ENCODE results near the gene NKAIN2. TPM values are rescaled to one million over a fixed set of nuclear protein-coding genes. Genes with fewer than 3 reads are reported as not detected.

NKAIN2 gene
- total and polyA plus RNA-seq, 9 of the 15 experiments (the other 6 are each of a cell fraction or from before 2014, with no cell fraction given): not detected

DNA sequence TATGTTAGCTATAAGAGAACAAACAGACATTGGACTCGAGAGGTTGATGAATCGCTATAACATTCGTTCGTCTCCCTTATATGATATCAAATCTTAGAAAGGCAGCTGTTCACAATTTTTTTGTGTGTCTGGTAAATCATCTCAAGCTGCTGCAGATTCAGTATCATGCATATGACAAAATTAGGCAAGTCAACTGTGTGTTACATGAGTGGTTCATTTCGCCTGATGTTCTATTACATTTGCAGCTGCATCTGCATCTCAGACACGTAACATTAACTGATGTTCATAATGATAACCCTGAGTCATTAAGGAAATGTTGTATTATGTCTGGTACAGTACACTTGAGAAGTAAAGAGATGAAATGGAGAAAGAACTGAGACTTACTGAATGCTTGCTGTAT, 92.1 kb downstream of the NKAIN2 start (continued):
- TF ChIP-seq, protein P1, sequence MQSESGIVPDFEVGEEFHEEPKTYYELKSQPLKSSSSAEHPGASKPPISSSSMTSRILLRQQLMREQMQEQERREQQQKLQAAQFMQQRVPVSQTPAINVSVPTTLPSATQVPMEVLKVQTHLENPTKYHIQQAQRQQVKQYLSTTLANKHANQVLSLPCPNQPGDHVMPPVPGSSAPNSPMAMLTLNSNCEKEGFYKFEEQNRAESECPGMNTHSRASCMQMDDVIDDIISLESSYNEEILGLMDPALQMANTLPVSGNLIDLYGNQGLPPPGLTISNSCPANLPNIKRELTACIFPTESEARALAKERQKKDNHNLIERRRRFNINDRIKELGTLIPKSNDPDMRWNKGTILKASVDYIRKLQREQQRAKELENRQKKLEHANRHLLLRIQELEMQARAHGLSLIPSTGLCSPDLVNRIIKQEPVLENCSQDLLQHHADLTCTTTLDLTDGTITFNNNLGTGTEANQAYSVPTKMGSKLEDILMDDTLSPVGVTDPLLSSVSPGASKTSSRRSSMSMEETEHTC (IDR thresholded peaks at IDR 0.05): no peak
- TF ChIP-seq, protein P2, sequence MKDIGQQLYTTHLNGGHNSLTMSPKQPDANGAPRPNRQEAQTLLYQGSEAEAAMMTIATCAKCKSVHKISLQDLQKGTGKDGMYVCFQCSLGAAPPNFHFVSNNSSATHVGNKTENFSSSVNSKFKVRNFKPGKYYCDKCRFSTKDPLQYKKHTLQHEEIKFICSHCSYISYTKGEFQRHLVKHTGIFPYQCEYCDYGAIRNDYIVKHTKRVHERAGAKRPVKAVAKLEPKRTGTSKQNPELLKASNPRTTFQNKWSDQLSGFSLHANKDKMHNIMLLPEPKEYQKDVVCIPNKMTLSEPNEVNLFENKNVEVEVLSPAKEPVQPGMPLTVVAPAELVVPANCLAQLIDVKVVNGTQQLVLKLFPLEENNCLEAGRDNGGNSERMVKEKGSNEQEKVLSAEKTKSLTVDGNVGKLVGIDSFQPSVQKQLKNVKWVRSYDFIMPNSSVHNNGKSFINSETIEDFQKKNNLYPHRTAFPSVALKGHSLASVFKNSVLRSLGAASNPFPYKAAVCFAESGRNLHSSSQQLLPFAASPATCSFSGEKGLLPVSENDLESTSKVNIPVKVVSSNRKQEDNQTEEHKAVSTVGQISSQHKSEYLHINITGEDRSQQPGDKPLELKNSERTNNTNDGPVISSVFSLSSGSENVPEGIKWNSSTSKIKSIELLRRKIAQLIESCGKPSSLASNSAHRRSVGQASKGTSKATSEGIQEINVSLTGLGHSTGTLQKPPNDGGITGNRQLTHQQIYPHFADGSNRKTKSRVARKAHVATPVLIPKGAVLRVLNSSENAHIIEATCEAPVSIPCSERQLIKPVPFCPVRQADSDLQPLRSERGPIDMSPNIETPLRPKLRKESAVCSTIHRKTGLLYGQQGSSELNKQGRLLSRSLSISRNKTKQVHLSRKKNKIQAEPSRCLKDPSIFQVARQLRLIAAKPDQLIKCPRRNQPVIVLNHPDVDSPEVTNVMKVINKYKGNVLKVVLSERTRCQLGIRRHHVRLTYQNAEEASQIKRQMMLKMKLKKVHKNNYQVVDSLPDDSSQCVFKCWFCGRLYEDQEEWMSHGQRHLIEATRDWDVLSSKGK (CRISPR knock-in tag; IDR thresholded peaks at IDR 0.05): no peak
- no peak for TF ChIP-seq MECOM (CRISPR knock-in tag; IDR thresholded peaks at IDR 0.05)
- no peak for TF ChIP-seq MCM3 (IDR thresholded peaks at IDR 0.05)
- no peak for TF ChIP-seq BCOR (IDR thresholded peaks at IDR 0.05)

DNA sequence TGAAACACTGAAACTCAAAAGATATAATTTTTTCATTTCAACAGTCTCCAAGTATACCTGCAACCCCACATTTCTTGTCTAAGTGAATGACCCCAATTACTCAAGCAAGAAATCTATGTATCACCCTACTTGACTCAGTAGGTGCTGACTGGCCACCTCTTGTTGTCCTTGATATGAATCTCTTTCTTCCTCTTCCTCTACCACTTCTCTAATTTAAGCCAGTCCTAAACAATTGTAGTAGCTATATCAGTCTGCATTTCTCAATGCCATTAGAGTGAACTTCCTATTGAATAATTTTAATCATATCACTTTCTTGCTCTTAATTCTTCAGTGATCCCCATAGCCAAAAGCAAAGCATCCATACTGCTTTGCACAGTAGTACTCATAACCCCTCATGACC, 93.2 kb downstream of the NKAIN2 start:
- FAIRE-seq (no peak), ATAC-seq (no peak), DNase-seq (ENCODE audit: extremely low read depth in 1 of 4, low spot score in 3 of 4) (no peak)
- no peak overlapping the region for H3K9ac ChIP-seq (ENCODE audit: insufficient read depth in 1 of 2, low read depth in 2 of 2, low read length in 2 of 2)
- no peaks in the 10 kb centered on the region for H3K27me3 ChIP-seq (ENCODE audit: control insufficient read depth in 2 of 2, insufficient read depth in 2 of 2, low read length in 2 of 2)
- no peak overlapping the region for H3K4me3 ChIP-seq
- no peaks in the 10 kb centered on the region for H3K9me1 ChIP-seq (ENCODE audit: control insufficient read depth, insufficient read depth, low read length)
- H3K4me2 ChIP-seq (ENCODE audit: insufficient read depth, low read length): no peak overlapping the region
- H3K27ac ChIP-seq (ENCODE audit: extremely low read depth, low read depth, low read length): no peak overlapping the region
- H3K36me3 ChIP-seq (ENCODE audit: control insufficient read depth, insufficient read depth, low read length): no peaks in the 10 kb centered on the region
- ChIA-PET POLR2A (no interaction called here), CTCF (ENCODE audit: low intra/inter-chr PET ratio) (no interaction called here)
- intact Hi-C loops (cut with micrococcal nuclease) (no loop called here), in situ Hi-C loops (cut with MboI) (no loop called here)
- no peaks in the 10 kb centered on the region for H4K20me1 ChIP-seq (replicated peaks; ENCODE audit: control insufficient read depth, insufficient read depth, low read length)
- no peaks in the 10 kb centered on the region for H3K9me3 ChIP-seq (replicated peaks; ENCODE audit: control insufficient read depth, insufficient read depth, low read depth, low read length)
- TF ChIP-seq GTF2F1 (IDR thresholded peaks at IDR 0.05; ENCODE audit: low read depth, low read length): no peak
- no peaks in the 10 kb centered on the region for H3K79me2 ChIP-seq (ENCODE audit: control insufficient read depth, insufficient read depth, low read length)
- no peak overlapping the region for H2AFZ ChIP-seq (ENCODE audit: low read depth, low read length)
- no TSS peak for BruUV-seq (replicated peaks)
- H3K4me1 ChIP-seq (replicated peaks in 1 of 2; ENCODE audit: control insufficient read depth in 2 of 2, insufficient read depth in 2 of 2, low read length in 2 of 2): no peaks in the 10 kb centered on the region
